Dendritic cell treated with granulocyte-macrophage colony-stimulating factor and Interleukin-4, amounts not matched to agents 40 ng/mL and 50 ng/mL, for 4 days (primary cell): ENCODE data around the gene FGR.
A peak's percentile ranks its signal among the peaks of the same experiment; 100 is the strongest.

Source experiments
- H3K27ac Mint-ChIP-seq: one replicate; pipeline ENCODE4 v1.8.0; 2022; ENCODE audit warnings: mild to moderate bottlenecking, mixed read lengths
- H3K27me3 Mint-ChIP-seq: one replicate; pipeline ENCODE4 v1.8.0; 2022; ENCODE audit warnings: mild to moderate bottlenecking, mixed read lengths
- H3K36me3 Mint-ChIP-seq: one replicate; pipeline ENCODE4 v1.8.0; 2022; ENCODE audit warnings: low read depth, mixed read lengths
- H3K4me1 Mint-ChIP-seq: one replicate; pipeline ENCODE4 v1.8.0; 2022; ENCODE audit warnings: low read depth, mixed read lengths
- H3K4me3 Mint-ChIP-seq: one replicate; pipeline ENCODE4 v1.8.0; 2022; ENCODE audit warnings: mild to moderate bottlenecking, moderate library complexity, mixed read lengths
- H3K9me3 Mint-ChIP-seq: one replicate; pipeline ENCODE4 v1.8.0; 2022; ENCODE audit warnings: mixed read lengths
- intact Hi-C: fragments of 100-400 bp; cut with micrococcal nuclease; formaldehyde crosslinking; loops from one replicate; pipeline ENCODE4 v1.15.0; 2022

FGR gene

GRCh38 chr1:27567146-27567526 lies 67.8 kb downstream of the FGR start:
- no peak overlapping the region for H3K4me3 Mint-ChIP-seq
- peaks cover 14% of the 10 kb centered on the region for H3K27me3 Mint-ChIP-seq
- H3K27ac Mint-ChIP-seq = no peak overlapping the region
- intact Hi-C loops = no loop called here
- peaks cover 82% of the 10 kb centered on the region for H3K4me1 Mint-ChIP-seq
- H3K36me3 Mint-ChIP-seq = no peaks in the 10 kb centered on the region
- H3K9me3 Mint-ChIP-seq = no peaks in the 10 kb centered on the region

GRCh38 chr1:27566462-27567145 lies 68.4 kb downstream of the FGR start:
- Mint-ChIP-seq H3K36me3 (no peaks in the 10 kb centered on the region), H3K27me3 (peaks cover 17% of the 10 kb centered on the region), H3K4me1 (peaks cover 88% of the 10 kb centered on the region), H3K27ac (peak overlapping the region; percentile 67), H3K9me3 (no peaks in the 10 kb centered on the region), H3K4me3 (no peak overlapping the region)
- intact Hi-C loops = no loop called here

GRCh38 chr1:27564710-27565649 lies 70.0 kb downstream of the FGR start:
- Mint-ChIP-seq H3K4me3 (no peak overlapping the region), H3K9me3 (no peaks in the 10 kb centered on the region), H3K27me3 (peaks cover 9% of the 10 kb centered on the region), H3K36me3 (no peaks in the 10 kb centered on the region), H3K27ac (peak overlapping the region; percentile 78), H3K4me1 (peaks cover 97% of the 10 kb centered on the region)
- intact Hi-C loops = no loop called here

- intact Hi-C loops = no loop called here
- H3K27ac Mint-ChIP-seq = peak overlapping the region; percentile 78
- H3K9me3 Mint-ChIP-seq = no peaks in the 10 kb centered on the region
- peaks cover 90% of the 10 kb centered on the region for H3K4me1 Mint-ChIP-seq
- H3K4me3 Mint-ChIP-seq = no peak overlapping the region
- peaks cover 8% of the 10 kb centered on the region for H3K27me3 Mint-ChIP-seq
- H3K36me3 Mint-ChIP-seq = no peaks in the 10 kb centered on the region
Measured at GRCh38 chr1:27563591-27564471, 71.2 kb downstream of the FGR start.

- H3K36me3 Mint-ChIP-seq = no peaks in the 10 kb centered on the region
- no peaks in the 10 kb centered on the region for H3K9me3 Mint-ChIP-seq
- H3K27ac Mint-ChIP-seq = peak overlapping the region; percentile 78
- intact Hi-C loops = no loop called here
- H3K27me3 Mint-ChIP-seq = peaks cover 8% of the 10 kb centered on the region
- H3K4me3 Mint-ChIP-seq = no peak overlapping the region
- H3K4me1 Mint-ChIP-seq = peaks cover 92% of the 10 kb centered on the region
Measured at GRCh38 chr1:27563341-27563590, 71.7 kb downstream of the FGR start.

- peak overlapping the region; percentile 33 for H3K27ac Mint-ChIP-seq
- intact Hi-C loops = no loop called here
- H3K4me3 Mint-ChIP-seq = no peak overlapping the region
- H3K9me3 Mint-ChIP-seq = no peaks in the 10 kb centered on the region
- H3K36me3 Mint-ChIP-seq = no peaks in the 10 kb centered on the region
- peaks cover 92% of the 10 kb centered on the region for H3K4me1 Mint-ChIP-seq
- peaks cover 8% of the 10 kb centered on the region for H3K27me3 Mint-ChIP-seq
Measured at GRCh38 chr1:27562534-27563340, 72.2 kb downstream of the FGR start.
